Sigmoid colon (tissue), 7 donors: ENCODE results near the gene WDFY2. TPM values are rescaled to one million over a fixed set of nuclear protein-coding genes. Genes with fewer than 3 reads are reported as not detected.

Experiments used
- DNase-seq: peaks from one replicate; pipeline ENCODE4 v3.0.0-alpha.2; 2019
- H3K27ac ChIP-seq, 4 donors: fragments of 200-600 bp; sonication (generic); one replicate each; pipeline ENCODE4 v1.5.1; 2016 to 2019; ENCODE audit warnings: mild to moderate bottlenecking in 1 of 4
- H3K27me3 ChIP-seq, 3 donors: fragments of 200-600 bp; sonication (generic); one replicate each; pipeline ENCODE4 v1.5.1; 2019; ENCODE audit warnings: mild to moderate bottlenecking in 1 of 3
- H3K36me3 ChIP-seq, 4 donors: fragments of 200-600 bp; sonication (generic); one replicate each; pipeline ENCODE4 v1.5.1; 2016 to 2019
- H3K4me1 ChIP-seq, 4 donors: fragments of 200-600 bp; sonication (generic); one replicate each; pipeline ENCODE4 v1.5.1; 2017 to 2019
- H3K4me3 ChIP-seq, 4 donors: fragments of 200-600 bp; sonication (generic); one replicate each; pipeline ENCODE4 v1.5.1; 2017 to 2019; ENCODE audit warnings: mild to moderate bottlenecking in 2 of 4, moderate library complexity in 1 of 4
- H3K9me3 ChIP-seq, 4 donors: fragments of 200-600 bp in 3 of 4; sonication (generic) in 3 of 4; one replicate each; pipeline versions ENCODE4 v1.5.1 to v1.6.1; 2013 to 2019
- EP300 ChIP-seq, 4 donors: sonication (generic); formaldehyde crosslinking; IDR thresholded peaks; one replicate each; pipeline ENCODE4 v1.6.1; 2017; ENCODE audit warnings: antibody characterized with exemption in 4 of 4
- POLR2A ChIP-seq, 2 donors: fragments of 450-650 bp; IDR thresholded peaks; one replicate each; pipeline ENCODE4 v1.6.1; 2016; ENCODE audit warnings: antibody characterized with exemption in 2 of 2, mild to moderate bottlenecking in 2 of 2, moderate library complexity in 2 of 2
- POLR2AphosphoS5 ChIP-seq, 4 donors: sonication (generic); formaldehyde crosslinking; IDR thresholded peaks; one replicate each; pipeline ENCODE4 v1.6.1; 2017; ENCODE audit warnings: antibody characterized with exemption in 4 of 4
- WGBS, 2 donors: extraction: QIAGEN DNeasy Blood & Tissue Kit; methylation state at CpG; one replicate each; pipeline ENCODE4 v1.1.7; 2013; 5-methylcytosine and 5-hydroxymethylcytosine counted together
- intact Hi-C: fragments of 100-400 bp; cut with DNase I; formaldehyde crosslinking; loops from one replicate; pipeline ENCODE4 v1.15.1; 2023
- polyA plus RNA-seq, 3 donors: library from polyadenylated mRNA; stranded (reverse); fragments of 200-250 nt; gene quantifications; one replicate each; pipeline ENCODE4 v1.2.3, GENCODE V29; 2013
- total RNA-seq, 4 donors: library from RNA; depleted of rRNA; stranded (reverse); fragments of >200 nt; gene quantifications; one replicate each; pipeline ENCODE4 v1.1.0, GENCODE V29; 2016
- TF ChIP-seq, protein P1 (sequence below), 4 experiments: fragments of 450-650 bp in 3 of 4; fragments of 200-600 bp in 1 of 4; IDR thresholded peaks; one replicate each; pipeline ENCODE4 v1.5.1; 2016 to 2019; ENCODE audit warnings: antibody characterized with exemption in 4 of 4, mild to moderate bottlenecking in 3 of 4, moderate library complexity in 2 of 4
- donor health status: healthy with polysubstance abuse.
- donor health status: Bipolar disorder and iron deficiency.
- donor health status: healthy.

WDFY2 gene
- total and polyA plus RNA-seq, 7 donors: 0.60 to 18.3 (median 7.3) TPM

DNA sequence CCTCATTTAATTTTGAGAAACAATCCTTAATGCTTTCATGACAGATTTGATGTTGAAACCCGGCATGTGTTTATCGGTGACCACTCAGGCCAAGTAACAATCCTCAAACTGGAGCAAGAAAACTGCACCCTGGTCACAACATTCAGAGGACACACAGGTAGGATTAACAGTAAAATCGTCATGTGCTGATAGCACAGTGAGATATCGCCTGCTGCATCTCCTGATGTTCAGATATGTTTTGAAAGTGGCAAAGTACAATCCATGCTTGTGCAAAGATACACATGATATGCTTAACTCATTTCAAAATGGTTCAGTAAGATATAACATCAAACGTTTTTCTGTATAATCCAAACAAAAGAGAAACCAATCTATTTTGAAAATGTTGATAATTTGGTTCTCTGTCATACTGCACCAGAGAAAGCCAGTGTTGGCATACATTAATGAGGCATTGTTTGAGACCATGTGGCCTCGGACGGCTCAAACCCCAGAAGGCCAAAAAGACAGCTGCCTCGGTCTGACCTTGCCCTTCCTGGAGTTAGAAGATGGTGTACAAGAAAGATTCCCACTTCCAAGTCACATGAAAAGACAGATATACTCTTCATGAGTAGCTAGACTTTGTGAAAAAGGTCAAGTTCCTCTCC lies 143.5 kb downstream of the WDFY2 start:
- H3K27me3 ChIP-seq: no peaks in the 10 kb centered on the region
- H3K4me1 ChIP-seq: peaks cover 0 to 36% (median 33%) of the 10 kb centered on the region in 4 donors
- H3K9me3 ChIP-seq: no peaks in the 10 kb centered on the region
- TF ChIP-seq, protein P1, sequence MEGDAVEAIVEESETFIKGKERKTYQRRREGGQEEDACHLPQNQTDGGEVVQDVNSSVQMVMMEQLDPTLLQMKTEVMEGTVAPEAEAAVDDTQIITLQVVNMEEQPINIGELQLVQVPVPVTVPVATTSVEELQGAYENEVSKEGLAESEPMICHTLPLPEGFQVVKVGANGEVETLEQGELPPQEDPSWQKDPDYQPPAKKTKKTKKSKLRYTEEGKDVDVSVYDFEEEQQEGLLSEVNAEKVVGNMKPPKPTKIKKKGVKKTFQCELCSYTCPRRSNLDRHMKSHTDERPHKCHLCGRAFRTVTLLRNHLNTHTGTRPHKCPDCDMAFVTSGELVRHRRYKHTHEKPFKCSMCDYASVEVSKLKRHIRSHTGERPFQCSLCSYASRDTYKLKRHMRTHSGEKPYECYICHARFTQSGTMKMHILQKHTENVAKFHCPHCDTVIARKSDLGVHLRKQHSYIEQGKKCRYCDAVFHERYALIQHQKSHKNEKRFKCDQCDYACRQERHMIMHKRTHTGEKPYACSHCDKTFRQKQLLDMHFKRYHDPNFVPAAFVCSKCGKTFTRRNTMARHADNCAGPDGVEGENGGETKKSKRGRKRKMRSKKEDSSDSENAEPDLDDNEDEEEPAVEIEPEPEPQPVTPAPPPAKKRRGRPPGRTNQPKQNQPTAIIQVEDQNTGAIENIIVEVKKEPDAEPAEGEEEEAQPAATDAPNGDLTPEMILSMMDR (IDR thresholded peaks at IDR 0.05): no peak
- TF ChIP-seq POLR2AphosphoS5 (IDR thresholded peaks at IDR 0.05) (no peak), EP300 (IDR thresholded peaks at IDR 0.05) (no peak), POLR2A (IDR thresholded peaks at IDR 0.05) (no peak)
- intact Hi-C loops: no loop called here
- WGBS, 2 donors: 90 to 92% methylated on average over 8 of the region's 8 CpGs
- no peak overlapping the region for H3K27ac ChIP-seq
- H3K4me3 ChIP-seq: no peak overlapping the region
- no peak for DNase-seq
- H3K36me3 ChIP-seq: no peaks in the 10 kb centered on the region

DNA sequence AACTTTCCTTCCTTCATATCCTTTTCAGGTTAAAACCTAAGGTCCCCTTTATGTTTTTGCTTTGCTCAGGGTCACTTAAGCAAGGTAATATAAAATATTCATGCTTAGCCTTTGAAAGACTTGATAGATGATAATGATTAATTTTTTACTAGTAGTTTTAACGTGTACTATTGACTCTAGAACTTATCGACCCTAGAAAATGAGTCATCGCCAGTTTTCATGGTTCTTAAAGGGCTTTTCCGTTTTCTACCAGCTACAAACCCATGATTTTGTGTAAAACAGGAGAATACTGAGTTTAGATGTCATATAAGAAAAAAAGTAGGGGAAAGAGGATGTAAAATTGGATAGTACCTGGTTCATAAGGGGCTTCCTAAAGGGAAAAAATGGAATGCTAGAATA lies 144.0 kb downstream of the WDFY2 start:
- Histone ChIP-seq H3K9me3 (no peaks in the 10 kb centered on the region), H3K4me3 (no peak overlapping the region), H3K27me3 (no peaks in the 10 kb centered on the region), H3K27ac (no peak overlapping the region), H3K4me1 (peaks cover 0 to 36% (median 33%) of the 10 kb centered on the region in 4 donors), H3K36me3 (no peaks in the 10 kb centered on the region)
- intact Hi-C loops: no loop called here
- no peak for TF ChIP-seq POLR2AphosphoS5 (IDR thresholded peaks at IDR 0.05)
- TF ChIP-seq EP300 (IDR thresholded peaks at IDR 0.05): no peak
- TF ChIP-seq, protein P1 (IDR thresholded peaks at IDR 0.05): no peak
- no peak for TF ChIP-seq POLR2A (IDR thresholded peaks at IDR 0.05)
- DNase-seq: no peak
- WGBS, 2 donors: 70 to 90% methylated on average over 4 of the region's 4 CpGs

DNA sequence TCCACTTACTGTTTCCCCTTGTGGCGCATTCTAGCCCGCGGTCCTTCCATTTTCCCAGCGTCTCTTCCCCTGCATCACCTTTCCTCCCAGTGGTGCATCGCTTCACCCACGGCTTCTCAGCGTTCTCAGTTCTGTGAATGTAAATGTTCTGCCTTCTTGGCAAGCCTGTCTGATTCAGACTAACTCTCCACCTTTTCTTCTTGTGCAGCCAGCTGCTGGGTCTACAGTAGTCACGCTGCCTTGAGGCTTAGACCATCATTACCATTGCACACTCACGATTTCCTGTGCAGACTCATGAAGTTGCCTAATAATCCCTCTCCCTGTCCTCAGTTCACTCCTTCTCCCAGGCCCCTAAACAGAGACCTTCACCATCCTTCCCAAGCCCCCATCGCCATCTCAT lies 144.7 kb downstream of the WDFY2 start:
- Histone ChIP-seq H3K4me3 (no peak overlapping the region), H3K4me1 (peaks cover 0 to 36% (median 33%) of the 10 kb centered on the region in 4 donors), H3K9me3 (no peaks in the 10 kb centered on the region), H3K27ac (peak overlapping the region in 2 of 4 donors; percentile 79), H3K27me3 (no peaks in the 10 kb centered on the region), H3K36me3 (no peaks in the 10 kb centered on the region)
- DNase-seq: no peak
- 93 to 94% methylated on average over 10 of the region's 10 CpGs for WGBS, 2 donors
- intact Hi-C loops: no loop called here
- TF ChIP-seq POLR2A (IDR thresholded peaks at IDR 0.05) (no peak), EP300 (IDR thresholded peaks at IDR 0.05) (no peak), POLR2AphosphoS5 (IDR thresholded peaks at IDR 0.05) (no peak)
- TF ChIP-seq, protein P1 (IDR thresholded peaks at IDR 0.05): no peak

DNA sequence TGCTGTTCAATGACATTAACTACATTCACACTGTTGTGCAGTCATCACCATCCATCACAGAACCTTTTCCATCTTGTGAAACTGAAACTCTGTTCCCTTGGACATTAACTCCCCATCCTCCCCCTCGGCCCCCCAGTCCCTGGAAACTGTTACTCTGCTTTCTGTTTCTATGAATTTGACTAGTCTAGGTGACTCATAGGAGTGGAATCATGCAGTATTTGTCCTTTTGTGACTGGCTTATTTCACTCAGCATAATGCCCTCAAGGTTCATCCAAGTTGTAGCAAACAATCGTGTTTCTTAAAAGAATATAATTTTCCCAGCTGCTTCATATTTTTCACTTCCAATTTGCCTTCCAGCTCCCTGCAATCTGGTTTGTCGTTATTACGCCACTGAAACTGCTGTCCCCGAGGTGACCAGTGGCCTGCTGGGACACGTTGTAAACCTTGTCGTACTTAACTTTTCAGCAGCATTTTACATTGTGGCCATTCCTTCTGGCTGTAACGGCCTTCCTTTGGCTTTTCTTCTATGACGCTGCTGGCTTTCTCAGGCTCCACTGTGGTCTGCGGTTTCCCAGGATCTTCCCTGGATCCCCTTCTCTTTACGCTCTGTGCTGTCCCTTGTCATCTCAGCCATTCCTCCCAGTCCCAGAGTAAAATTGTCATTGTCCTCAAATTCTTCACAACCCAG lies 145.7 kb downstream of the WDFY2 start:
- peaks cover 0 to 36% (median 33%) of the 10 kb centered on the region in 4 donors for H3K4me1 ChIP-seq
- no peaks in the 10 kb centered on the region for H3K36me3 ChIP-seq
- H3K4me3 ChIP-seq: peak overlapping the region in 3 of 4 donors; percentile 3 to 26 (median 19)
- H3K9me3 ChIP-seq: no peaks in the 10 kb centered on the region
- H3K27me3 ChIP-seq: no peaks in the 10 kb centered on the region
- DNase-seq: peak; percentile 86
- peak overlapping the region; percentile 63 to 79 (median 74) for H3K27ac ChIP-seq
- intact Hi-C loops: loop anchor here (2.0 kb wide), 1 partner anchor 277 kb away; the partner anchor contains the start of gene INTS6
- TF ChIP-seq POLR2AphosphoS5 (IDR thresholded peaks at IDR 0.05): peak; percentile 54 to 73 (median 70)
- no peak for TF ChIP-seq EP300 (IDR thresholded peaks at IDR 0.05)
- 75 to 82% methylated on average over 11 of the region's 11 CpGs for WGBS, 2 donors

DNA sequence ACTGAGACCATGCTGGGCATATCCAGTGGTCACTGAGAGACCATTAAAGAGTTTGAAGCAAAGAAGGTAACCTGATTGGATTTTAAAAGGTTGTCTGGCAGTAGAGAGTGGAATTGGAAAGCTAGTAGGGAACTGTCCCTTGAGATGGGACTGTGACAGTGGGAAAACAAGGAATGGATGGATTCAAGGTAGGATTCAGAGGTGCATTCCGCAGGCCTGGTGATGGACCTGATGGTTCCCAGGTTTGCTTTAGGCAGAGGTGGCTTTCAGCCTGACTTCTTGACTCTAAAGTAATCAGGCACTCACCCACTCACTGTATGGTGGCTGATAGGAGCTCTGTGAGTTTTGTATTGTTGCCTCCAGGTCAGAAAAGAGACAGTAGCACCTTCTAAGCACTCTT lies 146.7 kb downstream of the WDFY2 start:
- 92 to 96% methylated on average over 1 of the region's 1 CpG for WGBS, 2 donors
- Histone ChIP-seq H3K36me3 (no peaks in the 10 kb centered on the region), H3K9me3 (no peaks in the 10 kb centered on the region), H3K27ac (peak overlapping the region; percentile 63 to 79 (median 74)), H3K4me3 (no peak overlapping the region), H3K27me3 (no peaks in the 10 kb centered on the region), H3K4me1 (peaks cover 0 to 36% (median 33%) of the 10 kb centered on the region in 4 donors)
- DNase-seq: no peak
- TF ChIP-seq EP300 (IDR thresholded peaks at IDR 0.05): no peak
- no peak for TF ChIP-seq POLR2A (IDR thresholded peaks at IDR 0.05)
- TF ChIP-seq POLR2AphosphoS5 (IDR thresholded peaks at IDR 0.05): no peak
- intact Hi-C loops: loop anchor here (2.0 kb wide), 1 partner anchor 278 kb away; the partner anchor contains the start of gene INTS6
